ENCODE data around the gene SLC44A2.

GRCh38 chr19:10690341-10690781 is 65.0 kb downstream of the SLC44A2 start:
- TF ChIP-seq CTCF (tag by site-specific recombination; IDR thresholded peaks at IDR 0.05), result no peak
- TF ChIP-seq ZNF350 (tag by site-specific recombination; IDR thresholded peaks at IDR 0.05), result no peak
- TF ChIP-seq SCRT1 (tag by site-specific recombination; IDR thresholded peaks at IDR 0.05; ENCODE audit: borderline replicate concordance), result no peak
- TF ChIP-seq ZBTB7A (tag by site-specific recombination; IDR thresholded peaks at IDR 0.05; ENCODE audit: low read depth), result no peak
- no peak for TF ChIP-seq ZNF391 (tag by site-specific recombination; IDR thresholded peaks at IDR 0.05; ENCODE audit: borderline replicate concordance, low read depth)
- TF ChIP-seq ZNF24 (tag by site-specific recombination; IDR thresholded peaks at IDR 0.05), result no peak
- no peak for TF ChIP-seq ZNF560 (tag by site-specific recombination; IDR thresholded peaks at IDR 0.05; ENCODE audit: borderline replicate concordance)
- 0 out of 2 replicates have a peak, but pooled peaks have one; percentile 11 for TF ChIP-seq IKZF3 (tag by site-specific recombination; IDR thresholded peaks at IDR 0.05)
- TF ChIP-seq KLF1 (tag by site-specific recombination; IDR thresholded peaks at IDR 0.05), result 0 out of 2 replicates have a peak, but pooled peaks have one; percentile 37
